ENCODE data around the gene RAD51B. TPM values are rescaled to one million over a fixed set of nuclear protein-coding genes. Genes with fewer than 3 reads are reported as not detected.

The RAD51B gene
- total RNA-seq, 6 donors from 2014 or later, result 10.6 to 63.9 (median 18.4) TPM

DNA sequence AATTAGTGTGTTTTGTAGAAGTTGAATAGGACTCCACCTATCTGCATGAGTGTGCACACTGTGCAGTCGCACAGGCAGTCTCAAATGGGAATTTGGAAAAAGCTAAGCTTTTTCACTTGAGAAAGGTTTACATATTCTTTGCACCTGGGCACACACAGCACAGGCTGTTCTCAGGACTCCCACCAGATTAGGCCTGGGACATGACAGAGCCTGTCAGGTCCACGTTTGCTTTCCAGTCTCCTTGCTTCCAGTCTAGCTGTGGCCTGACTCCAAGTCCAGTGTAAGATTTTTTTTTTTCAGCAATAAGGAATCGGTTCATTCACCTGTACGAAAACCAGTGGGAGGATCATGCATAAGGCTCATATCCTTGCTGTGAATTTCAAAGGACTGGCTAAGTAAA lies 792.0 kb downstream of the RAD51B start:
- Histone ChIP-seq H3K27me3 (no peaks in the 10 kb centered on the region), H3K4me1 (peaks cover 32 to 43% (median 37%) of the 10 kb centered on the region in 4 donors), H3K4me3 (no peak overlapping the region), H3K9me3 (peaks cover 7 to 24% (median 22%) of the 10 kb centered on the region in 4 donors), H3K36me3 (no peaks in the 10 kb centered on the region), H3K27ac (peak overlapping the region in 3 of 4 donors; percentile 13 to 64 (median 60))
- 73 to 80% methylated on average over 4 of the region's 4 CpGs for WGBS, 2 donors
- no peak for DNase-seq
- no peak for TF ChIP-seq POLR2A (IDR thresholded peaks at IDR 0.05)
- no peak for ATAC-seq (ENCODE audit: low FRiP score in 2 of 2)

DNA sequence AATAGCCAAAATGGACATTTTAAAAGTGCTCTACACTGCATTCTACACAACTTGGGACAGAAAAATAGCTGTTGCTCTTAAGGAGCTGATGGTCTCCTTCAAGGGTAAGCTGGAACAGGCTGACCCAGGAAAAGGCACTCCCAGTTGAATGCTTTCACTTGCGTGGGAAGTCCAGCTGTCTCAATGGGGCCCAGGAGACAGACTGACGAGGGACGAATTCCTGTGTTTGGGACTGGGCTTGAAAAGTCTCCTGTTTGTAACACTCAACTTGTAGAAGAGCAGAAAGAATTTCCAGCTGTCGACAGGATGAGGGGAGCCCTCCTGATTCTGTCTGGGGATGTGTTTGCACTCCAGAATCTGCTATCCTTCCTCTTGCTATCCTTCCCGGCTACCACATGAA lies 792.5 kb downstream of the RAD51B start:
- DNase-seq, result no peak
- WGBS, 2 donors, result 41 to 63% methylated on average over 5 of the region's 5 CpGs
- peak overlapping the region in 3 of 4 donors; percentile 13 to 64 (median 60) for H3K27ac ChIP-seq
- H3K27me3 ChIP-seq, result no peaks in the 10 kb centered on the region
- ATAC-seq (ENCODE audit: low FRiP score in 2 of 2), result peak in 1 of 2 donors; percentile 28
- peaks cover 8 to 29% (median 27%) of the 10 kb centered on the region in 4 donors for H3K9me3 ChIP-seq
- peak in 1 of 2 donors; percentile 17 for TF ChIP-seq POLR2AphosphoS5 (IDR thresholded peaks at IDR 0.05)
- TF ChIP-seq, protein P1, sequence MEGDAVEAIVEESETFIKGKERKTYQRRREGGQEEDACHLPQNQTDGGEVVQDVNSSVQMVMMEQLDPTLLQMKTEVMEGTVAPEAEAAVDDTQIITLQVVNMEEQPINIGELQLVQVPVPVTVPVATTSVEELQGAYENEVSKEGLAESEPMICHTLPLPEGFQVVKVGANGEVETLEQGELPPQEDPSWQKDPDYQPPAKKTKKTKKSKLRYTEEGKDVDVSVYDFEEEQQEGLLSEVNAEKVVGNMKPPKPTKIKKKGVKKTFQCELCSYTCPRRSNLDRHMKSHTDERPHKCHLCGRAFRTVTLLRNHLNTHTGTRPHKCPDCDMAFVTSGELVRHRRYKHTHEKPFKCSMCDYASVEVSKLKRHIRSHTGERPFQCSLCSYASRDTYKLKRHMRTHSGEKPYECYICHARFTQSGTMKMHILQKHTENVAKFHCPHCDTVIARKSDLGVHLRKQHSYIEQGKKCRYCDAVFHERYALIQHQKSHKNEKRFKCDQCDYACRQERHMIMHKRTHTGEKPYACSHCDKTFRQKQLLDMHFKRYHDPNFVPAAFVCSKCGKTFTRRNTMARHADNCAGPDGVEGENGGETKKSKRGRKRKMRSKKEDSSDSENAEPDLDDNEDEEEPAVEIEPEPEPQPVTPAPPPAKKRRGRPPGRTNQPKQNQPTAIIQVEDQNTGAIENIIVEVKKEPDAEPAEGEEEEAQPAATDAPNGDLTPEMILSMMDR (IDR thresholded peaks at IDR 0.05), result no peak
- no peaks in the 10 kb centered on the region for H3K36me3 ChIP-seq
- H3K4me3 ChIP-seq, result no peak overlapping the region
- peaks cover 27 to 39% (median 33%) of the 10 kb centered on the region in 4 donors for H3K4me1 ChIP-seq

DNA sequence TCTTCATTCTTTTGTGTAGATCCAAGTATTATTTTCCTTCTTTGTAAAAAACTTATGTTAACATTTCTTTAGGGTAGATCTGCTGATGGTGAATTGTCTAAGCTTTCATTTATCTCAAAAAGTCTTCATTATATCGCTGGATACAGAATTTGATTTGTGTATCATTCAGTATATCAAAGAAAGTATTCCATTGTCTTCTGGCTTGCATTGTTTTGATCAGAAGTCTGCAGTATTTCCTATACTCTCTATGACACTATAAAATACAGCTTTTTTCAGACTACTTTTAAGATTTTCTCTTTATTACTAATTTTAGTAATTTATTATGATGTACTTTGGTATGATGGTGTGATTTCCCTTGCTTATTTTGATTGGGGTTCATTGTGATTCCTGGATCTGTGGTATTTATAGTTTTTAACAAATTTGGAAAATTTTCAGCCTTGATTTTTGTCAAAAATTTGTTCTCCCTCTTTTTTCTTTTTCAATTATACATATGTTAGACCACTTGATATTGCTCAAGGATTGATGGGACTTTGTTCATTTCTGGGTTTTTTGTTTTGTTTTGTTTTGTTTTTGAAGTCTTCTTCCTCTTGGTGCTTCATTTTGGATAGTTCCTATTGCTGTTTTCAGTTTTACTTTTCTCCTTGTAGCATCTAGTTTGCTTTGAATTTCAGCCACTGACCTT lies 796.8 kb downstream of the RAD51B start:
- 84 to 88% methylated on average over 1 of the region's 1 CpG for WGBS, 2 donors
- Histone ChIP-seq H3K27ac (no peak overlapping the region), H3K27me3 (no peaks in the 10 kb centered on the region), H3K9me3 (peaks cover 8 to 42% (median 41%) of the 10 kb centered on the region in 4 donors), H3K36me3 (no peaks in the 10 kb centered on the region), H3K4me1 (peaks cover 10 to 15% (median 13%) of the 10 kb centered on the region in 4 donors), H3K4me3 (no peak overlapping the region)
- no peak for ATAC-seq (ENCODE audit: low FRiP score in 2 of 2)
- DNase-seq, result no peak
- no peak for TF ChIP-seq POLR2A (IDR thresholded peaks at IDR 0.05)
- TF ChIP-seq POLR2AphosphoS5 (IDR thresholded peaks at IDR 0.05), result no peak
- no peak for TF ChIP-seq EP300 (IDR thresholded peaks at IDR 0.05)
- TF ChIP-seq, protein P1 (IDR thresholded peaks at IDR 0.05), result no peak

DNA sequence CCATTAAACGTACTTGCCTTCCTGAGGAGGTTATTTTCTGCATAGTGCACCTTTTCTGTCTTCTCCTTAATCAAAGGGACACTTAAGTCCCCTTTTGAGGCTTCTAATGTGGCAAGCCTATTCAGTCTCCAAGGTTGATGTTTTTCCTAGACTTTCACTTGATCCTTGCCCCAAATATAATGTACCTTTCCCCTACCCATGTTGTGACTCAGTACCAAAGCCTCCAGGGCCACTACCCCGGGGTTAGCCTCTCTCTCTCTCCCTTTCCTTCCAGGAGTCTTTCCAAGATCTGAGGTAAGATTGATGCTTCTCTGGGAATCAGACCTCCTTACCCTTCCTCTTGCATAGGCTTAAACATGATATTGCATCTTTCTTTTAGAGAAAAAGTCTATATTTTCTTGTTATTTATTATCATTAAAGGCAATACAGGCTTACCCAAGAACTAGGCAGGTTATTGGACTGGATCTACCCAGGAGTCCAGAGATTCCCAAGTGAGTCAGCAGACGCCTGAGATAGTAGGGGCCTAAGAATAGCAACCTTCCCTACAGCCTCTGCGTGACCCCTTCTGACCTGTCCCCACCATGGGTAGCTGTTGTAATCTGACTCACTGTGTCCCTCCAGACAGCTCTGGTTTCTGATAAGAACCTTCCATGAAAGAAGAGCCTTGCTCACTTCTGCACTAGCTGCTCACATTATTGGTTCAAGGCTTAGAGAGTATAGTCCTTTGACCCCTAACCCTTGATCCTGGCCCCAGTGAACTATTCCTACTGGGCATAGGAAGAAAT lies 800.4 kb downstream of the RAD51B start:
- Histone ChIP-seq H3K36me3 (no peaks in the 10 kb centered on the region), H3K4me1 (peaks cover 0 to 8% (median 0%) of the 10 kb centered on the region in 4 donors), H3K27ac (no peak overlapping the region), H3K9me3 (peaks cover 8 to 35% (median 33%) of the 10 kb centered on the region in 4 donors), H3K27me3 (no peaks in the 10 kb centered on the region), H3K4me3 (no peak overlapping the region)
- 64 to 84% methylated on average over 4 of the region's 4 CpGs for WGBS, 2 donors
- peak in 1 of 2 donors; percentile 47 for ATAC-seq (ENCODE audit: low FRiP score in 2 of 2)
- TF ChIP-seq, protein P1 (IDR thresholded peaks at IDR 0.05), result no peak
- TF ChIP-seq EP300 (IDR thresholded peaks at IDR 0.05) (no peak), POLR2AphosphoS5 (IDR thresholded peaks at IDR 0.05) (no peak), POLR2A (IDR thresholded peaks at IDR 0.05) (no peak)
- DNase-seq, result no peak

Data from upper lobe of left lung (tissue), 6 donors.